ENCODE results near the gene PNPO. TPM values are rescaled to one million over a fixed set of nuclear protein-coding genes. Genes with fewer than 3 reads are reported as not detected.

Gene PNPO
- total and polyA plus RNA-seq, 2 of the 8 experiments (the other 6 are each of a cell fraction or from before 2014, with no cell fraction given) = 7.0 to 8.1 TPM

DNA sequence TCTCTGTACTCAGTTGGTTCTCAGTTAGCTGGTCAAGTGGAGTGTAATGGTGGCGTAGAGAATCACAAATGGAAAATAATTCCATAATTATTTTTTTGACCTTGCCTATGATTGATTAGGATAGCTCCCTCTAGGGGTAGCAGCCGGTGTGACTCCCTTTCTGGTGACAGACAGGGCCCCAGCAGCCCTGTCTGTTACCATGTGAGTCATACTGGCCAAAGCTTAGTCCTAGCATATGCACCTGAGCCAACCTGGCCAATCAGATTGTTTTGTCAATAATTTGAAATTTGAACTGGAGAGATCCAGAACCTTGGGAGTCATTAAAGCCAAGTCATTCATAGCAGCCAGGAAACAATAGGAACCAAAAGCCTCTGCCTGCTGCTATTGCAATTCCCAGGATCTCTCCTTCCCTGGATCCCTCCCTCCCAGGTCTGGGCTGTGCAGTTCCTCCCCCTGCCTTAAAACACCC lies 5.6 kb downstream of the PNPO start (continued):
- no peak for TF ChIP-seq GABPA (IDR thresholded peaks at IDR 0.05; ENCODE audit: borderline replicate concordance, insufficient read depth, low read length)
- TF ChIP-seq YY1 (IDR thresholded peaks at IDR 0.05; ENCODE audit: low read depth, low read length) = no peak
- no peak for TF ChIP-seq CHD1 (IDR thresholded peaks at IDR 0.05; ENCODE audit: low read depth, low read length)
- TF ChIP-seq NRF1 (IDR thresholded peaks at IDR 0.05; ENCODE audit: low read depth, low read length) = no peak
- no peak for TF ChIP-seq KDM5A (IDR thresholded peaks at IDR 0.05; ENCODE audit: low read length)
- no peak for TF ChIP-seq EZH2 (IDR thresholded peaks at IDR 0.05; ENCODE audit: low read depth, low read length, severe bottlenecking)
- no peak for TF ChIP-seq SIX5 (IDR thresholded peaks at IDR 0.05; ENCODE audit: low read depth, low read length)
- TF ChIP-seq CBX8 (IDR thresholded peaks at IDR 0.05; ENCODE audit: borderline replicate concordance, low read depth, low read length) = no peak
- TF ChIP-seq BRCA1 (IDR thresholded peaks at IDR 0.05; ENCODE audit: low read depth, low read length) = no peak
- no peak for TF ChIP-seq SP1 (IDR thresholded peaks at IDR 0.05; ENCODE audit: low read depth, low read length)
- TF ChIP-seq SP2 (IDR thresholded peaks at IDR 0.05; ENCODE audit: low read length) = no peak
- no peak for TF ChIP-seq POLR2A (IDR thresholded peaks at IDR 0.05; ENCODE audit: control extremely low read depth in 1 of 2, low read depth in 2 of 2, low read length in 2 of 2)
- TF ChIP-seq, protein P1, sequence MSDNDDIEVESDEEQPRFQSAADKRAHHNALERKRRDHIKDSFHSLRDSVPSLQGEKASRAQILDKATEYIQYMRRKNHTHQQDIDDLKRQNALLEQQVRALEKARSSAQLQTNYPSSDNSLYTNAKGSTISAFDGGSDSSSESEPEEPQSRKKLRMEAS (IDR thresholded peaks at IDR 0.05) = no peak
- TF ChIP-seq CREB1 (IDR thresholded peaks at IDR 0.05) = peak; percentile 35; the same call in 1 of the 2 replicates
- no peak for TF ChIP-seq SAP30 (IDR thresholded peaks at IDR 0.05; ENCODE audit: insufficient read depth, insufficient replicate concordance, low read length)
- no peak for TF ChIP-seq ZNF274 (IDR thresholded peaks at IDR 0.05; ENCODE audit: borderline replicate concordance, extremely low read depth, low read length)
- TF ChIP-seq SP4 (IDR thresholded peaks at IDR 0.05; ENCODE audit: low read length) = no peak
- TF ChIP-seq TAF1 (IDR thresholded peaks at IDR 0.05; ENCODE audit: low read depth, low read length) = no peak
- no peak for TF ChIP-seq KDM4A (IDR thresholded peaks at IDR 0.05; ENCODE audit: low read depth, low read length, severe bottlenecking)
- TF ChIP-seq, protein P2, sequence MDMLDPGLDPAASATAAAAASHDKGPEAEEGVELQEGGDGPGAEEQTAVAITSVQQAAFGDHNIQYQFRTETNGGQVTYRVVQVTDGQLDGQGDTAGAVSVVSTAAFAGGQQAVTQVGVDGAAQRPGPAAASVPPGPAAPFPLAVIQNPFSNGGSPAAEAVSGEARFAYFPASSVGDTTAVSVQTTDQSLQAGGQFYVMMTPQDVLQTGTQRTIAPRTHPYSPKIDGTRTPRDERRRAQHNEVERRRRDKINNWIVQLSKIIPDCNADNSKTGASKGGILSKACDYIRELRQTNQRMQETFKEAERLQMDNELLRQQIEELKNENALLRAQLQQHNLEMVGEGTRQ (IDR thresholded peaks at IDR 0.05; ENCODE audit: low read length) = peak; percentile 57; the same call in 1 of the 2 replicates
- no peak for TF ChIP-seq RBBP5 (IDR thresholded peaks at IDR 0.05; ENCODE audit: borderline replicate concordance, low read depth, low read length)
- no peak for TF ChIP-seq SRF (IDR thresholded peaks at IDR 0.05; ENCODE audit: low read depth, low read length)
- TF ChIP-seq EGR1 (IDR thresholded peaks at IDR 0.05; ENCODE audit: borderline replicate concordance, low read depth, low read length) = no peak
- TF ChIP-seq SUZ12 (IDR thresholded peaks at IDR 0.05; ENCODE audit: low read length) = no peak
- TF ChIP-seq SIRT6 (IDR thresholded peaks at IDR 0.05; ENCODE audit: low read length) = no peak
- TF ChIP-seq BCL11A (IDR thresholded peaks at IDR 0.05; ENCODE audit: low read depth in 2 of 2, low read length in 2 of 2) = no peak
- TF ChIP-seq SIN3A (conservative IDR thresholded peaks at IDR 0.05 in 1 of 2, IDR thresholded peaks at IDR 0.05 in 1 of 2; ENCODE audit: low read depth in 1 of 2, low read length in 2 of 2) = peak in 1 of 2 experiments; percentile 65; a peak in 1 of 4 replicates

Data from H1 (cell line).